OCI-LY1 (cell line): Measurements from ENCODE around the gene DIDO1.

Experiments
- CTCF ChIP-seq: fragments of 200-600 bp; sonication (generic), shearing (Covaris generic); IDR thresholded peaks from 2 replicates; pipeline ENCODE4 v1.5.1; 2017; ENCODE audit warnings: mild to moderate bottlenecking, antibody characterized with exemption, low read length, moderate library complexity, mixed read lengths
- EZH2 ChIP-seq: fragments of 200-600 bp; sonication (generic), shearing (Covaris generic); IDR thresholded peaks from 2 replicates; pipeline ENCODE4 v1.8.0; 2017; ENCODE audit warnings: borderline replicate concordance, mixed run types, mild to moderate bottlenecking, antibody characterized with exemption, low read length, moderate library complexity, mixed read lengths

DNA sequence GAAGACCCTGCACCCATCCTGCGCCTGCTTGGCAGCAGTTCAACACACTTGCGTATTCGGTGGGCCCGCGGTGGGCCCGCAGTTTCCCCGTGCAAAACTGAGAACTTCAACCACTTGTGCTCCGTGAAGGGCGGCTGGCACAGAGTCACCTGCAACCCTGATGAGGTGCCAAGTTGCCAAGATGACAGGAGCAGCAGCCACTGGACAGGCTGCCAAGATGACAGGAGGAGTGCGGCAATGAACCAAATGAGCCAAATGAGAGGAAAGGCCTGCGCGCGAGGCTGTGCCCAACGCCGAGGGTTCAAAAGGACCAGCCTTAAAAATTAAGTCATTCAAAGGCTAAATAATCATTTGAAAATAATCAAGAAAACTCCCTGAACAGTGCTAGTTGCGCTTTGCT lies 20.1 kb downstream of the DIDO1 start:
- no peak for TF ChIP-seq EZH2
- TF ChIP-seq CTCF: no peak
